Measurements from ENCODE around the gene MAGEA9.

- TF ChIP-seq CTCF (IDR thresholded peaks at IDR 0.05; ENCODE audit: poor library complexity, severe bottlenecking) (no peak), POLR2AphosphoS5 (IDR thresholded peaks at IDR 0.05) (no peak)
These were observed 36.9 kb downstream of the MAGEA9 start for GRCh38 chrX:149818652-149819051.
